K562 (cell line): Measurements from ENCODE around the gene CTIF. TPM values are rescaled to one million over a fixed set of nuclear protein-coding genes. Genes with fewer than 3 reads are reported as not detected.

Experiments used
- ATAC-seq: fragments of 200-7000 bp; cut with Tn5 transposase; 3 replicates; pipeline ENCODE4 v1.9.1; 2020; ENCODE audit warnings: moderate library complexity
- BruUV-seq: library from RNA; stranded (reverse); fragments of 400-500 nt; replicated peaks from 2 replicates; lab custom pipeline; 2021; lab: Mats Ljungman, UMichigan
- CTCF ChIA-PET: fragments of 300-600 bp; formaldehyde crosslinking; extraction: SDS; loops from one replicate; lab custom pipeline; 2021; ENCODE audit warnings: low intra/inter-chr PET ratio; lab: Yijun Ruan, JAX
- POLR2A ChIA-PET: fragments of 300-600, 350-650 bp; sonication (Branson Sonifier 250); formaldehyde crosslinking; extraction: SDS; loops from one replicate; lab custom pipeline; 2021; ENCODE audit warnings: antibody characterized with exemption, inconsistent platforms; lab: Yijun Ruan, JAX
- DNase-seq, 4 experiments: peaks; one replicate each; pipeline versions ENCODE4 v3.0.0 to v3.0.0-alpha.2; 2011 to 2018; ENCODE audit warnings: low spot score in 3 of 4, mixed read lengths in 3 of 4; ENCODE audit errors: extremely low read depth in 1 of 4
- FAIRE-seq: peaks from 2 replicates; lab custom pipeline; 2011; peaks lifted over from hg19 to GRCh38; lab: Jason Lieb, UNC
- H2AFZ ChIP-seq: 2 replicates; pipeline ENCODE4 v1.6.0; 2011; ENCODE audit warnings: low read depth, low read length, control low read depth, inconsistent platforms
- H3K27ac ChIP-seq: fragments of 200-600 bp; 3 replicates; pipeline ENCODE4 v1.8.0; 2011; ENCODE audit warnings: low read depth, mild to moderate bottlenecking, control low read depth, inconsistent platforms, low read length, moderate library complexity, mixed read lengths; ENCODE audit errors: extremely low read depth
- H3K27me3 ChIP-seq, 2 experiments: fragments of 300-600 bp in 1 of 2; 2 replicates in 1 of 2; 3 replicates in 1 of 2; pipeline versions ENCODE4 v1.6.0 to v1.8.0; 2011; ENCODE audit warnings: inconsistent platforms in 2 of 2, low read length in 2 of 2, mild to moderate bottlenecking in 1 of 2, mixed read lengths in 1 of 2, moderate library complexity in 1 of 2; ENCODE audit not compliant: control insufficient read depth in 2 of 2, insufficient read depth in 2 of 2
- H3K36me3 ChIP-seq: fragments of 300-600 bp; 3 replicates; pipeline ENCODE4 v1.8.0; 2011; ENCODE audit warnings: mild to moderate bottlenecking, low read length, inconsistent platforms; ENCODE audit not compliant: control insufficient read depth, insufficient read depth
- H3K4me1 ChIP-seq, 2 experiments: fragments of 200-600 bp in 1 of 2; replicated peaks in 1 of 2; 2 replicates in 1 of 2; 3 replicates in 1 of 2; pipeline versions ENCODE4 v1.5.1 to v1.8.0; 2011; ENCODE audit warnings: inconsistent platforms in 2 of 2, low read length in 2 of 2, mild to moderate bottlenecking in 1 of 2, mixed read lengths in 1 of 2, moderate library complexity in 1 of 2; ENCODE audit not compliant: control insufficient read depth in 2 of 2, insufficient read depth in 2 of 2
- H3K4me2 ChIP-seq: 2 replicates; pipeline ENCODE4 v1.6.1; 2011; ENCODE audit warnings: low read length, control low read depth, inconsistent platforms, mixed read lengths; ENCODE audit not compliant: insufficient read depth
- H3K4me3 ChIP-seq: fragments of 200-600 bp; sonication (generic), shearing (Covaris generic); 2 replicates; pipeline ENCODE4 v1.5.1; 2016; ENCODE audit warnings: control low read depth, inconsistent platforms
- H3K79me2 ChIP-seq: fragments of 200-600 bp; 3 replicates; pipeline ENCODE4 v1.8.0; 2011; ENCODE audit warnings: low read length, inconsistent platforms; ENCODE audit not compliant: control insufficient read depth, insufficient read depth
- H3K9ac ChIP-seq, 2 experiments: 2 replicates each; pipeline versions ENCODE4 v1.6.0 to v1.6.1; 2011; ENCODE audit warnings: low read depth in 2 of 2, low read length in 2 of 2, control low read depth in 1 of 2, inconsistent platforms in 1 of 2, mild to moderate bottlenecking in 1 of 2, mixed read lengths in 1 of 2; ENCODE audit not compliant: insufficient read depth in 1 of 2
- H3K9me1 ChIP-seq: one replicate; pipeline ENCODE4 v1.6.0; 2011; ENCODE audit warnings: inconsistent platforms, mild to moderate bottlenecking, low read length, moderate library complexity; ENCODE audit not compliant: control insufficient read depth, insufficient read depth
- H3K9me3 ChIP-seq: replicated peaks from 2 replicates; pipeline ENCODE4 v1.5.1; 2011; ENCODE audit warnings: low read depth, low read length, inconsistent platforms; ENCODE audit not compliant: control insufficient read depth, insufficient read depth
- H4K20me1 ChIP-seq: replicated peaks from 2 replicates; pipeline ENCODE4 v1.6.1; 2011; ENCODE audit warnings: low read length, inconsistent platforms, mixed read lengths; ENCODE audit not compliant: control insufficient read depth, insufficient read depth
- IFI16 ChIP-seq: fragments of 250-450 bp; sonication (Bioruptor Pico); IDR thresholded peaks from 2 replicates; pipeline ENCODE4 v2.1.2; 2022; ENCODE audit warnings: mild to moderate bottlenecking, inconsistent platforms
- KAT7 ChIP-seq: sonication (generic); formaldehyde crosslinking; IDR thresholded peaks from 2 replicates; pipeline ENCODE4 v1.8.0; 2022; ENCODE audit warnings: missing genetic modification reagents, mild to moderate bottlenecking, borderline replicate concordance
- MED1 ChIP-seq: sonication (generic); formaldehyde crosslinking; IDR thresholded peaks from 2 replicates; pipeline ENCODE4 v1.8.1; 2023; ENCODE audit warnings: missing genetic modification reagents, borderline replicate concordance
- MTA1 ChIP-seq: fragments of 450-650 bp; IDR thresholded peaks from 2 replicates; pipeline ENCODE4 v1.6.1; 2017; ENCODE audit warnings: borderline replicate concordance
- NKRF ChIP-seq: fragments of 450-650 bp; IDR thresholded peaks from 2 replicates; pipeline ENCODE4 v1.6.1; 2016; ENCODE audit warnings: borderline replicate concordance
- PHTF2 ChIP-seq: fragments of 250-450 bp; sonication (Bioruptor Pico); IDR thresholded peaks from 2 replicates; pipeline ENCODE4 v1.5.0; 2021; ENCODE audit warnings: mild to moderate bottlenecking
- RBM15 ChIP-seq: fragments of 200-400 bp; formaldehyde crosslinking; IDR thresholded peaks from 2 replicates; pipeline ENCODE4 v1.6.1; 2018; ENCODE audit warnings: mild to moderate bottlenecking, low read length, moderate library complexity; ENCODE audit not compliant: insufficient read depth
- RREB1 ChIP-seq: fragments of 250-450 bp; sonication (Bioruptor Pico); IDR thresholded peaks from 2 replicates; pipeline ENCODE4 v1.4.0; 2020
- SETDB1 ChIP-seq: IDR thresholded peaks from one replicate; pipeline ENCODE4 v1.6.1; 2012; ENCODE audit warnings: low read length, control low read depth, inconsistent platforms
- TAF9B ChIP-seq: fragments of 450-650 bp; IDR thresholded peaks from 2 replicates; pipeline ENCODE4 v1.6.1; 2018; ENCODE audit warnings: mild to moderate bottlenecking; ENCODE audit not compliant: partially characterized antibody
- THAP7 ChIP-seq: fragments of 250-450 bp; sonication (Bioruptor Pico); IDR thresholded peaks from 2 replicates; pipeline ENCODE4 v1.5.0; 2021
- ZNF449 ChIP-seq: fragments of 250-450 bp; sonication (Bioruptor Pico); IDR thresholded peaks from 2 replicates; pipeline ENCODE4 v1.8.0; 2022; ENCODE audit warnings: moderate library complexity, mild to moderate bottlenecking, inconsistent platforms
- ZNF551 ChIP-seq: fragments of 250-450 bp; sonication (Bioruptor Pico); IDR thresholded peaks from 2 replicates; pipeline ENCODE4 v1.5.0; 2021; ENCODE audit warnings: mild to moderate bottlenecking, moderate library complexity
- in situ Hi-C: fragments of 300-500 bp; cut with MboI; formaldehyde crosslinking; loops from 4 replicates; pipeline ENCODE4 v1.15.0; 2018; ENCODE audit warnings: inconsistent platforms, mixed read lengths
- intact Hi-C: fragments of 100-400 bp; cut with micrococcal nuclease; formaldehyde crosslinking; loops from 2 replicates; pipeline ENCODE4 v1.14.2; 2022
- polyA plus RNA-seq, 8 experiments: library from polyadenylated mRNA; depleted of rRNA in 4 of 8; stranded (reverse) in 5 of 8; unstranded in 3 of 8; fragments of >200 nt; fragmentation: Nextera tagmentation in 2 of 8; fragmentation: Illumina TruSeq in 1 of 8; extraction: Ambion mirVana in 2 of 8; extraction: Trizol in 1 of 8; gene quantifications; 2 replicates each; pipeline versions ENCODE4 v1.2.1 to v1.2.3, GENCODE V29; 2011 to 2014; ENCODE audit warnings: inconsistent platforms in 1 of 8, missing spikeins in 1 of 8
- total RNA-seq, 7 experiments: library from RNA; depleted of rRNA in 6 of 7; stranded (reverse); fragments of >200 nt in 6 of 7; fragmentation: Illumina TruSeq in 2 of 7; extraction: Trizol in 2 of 7; gene quantifications; 2 replicates each; pipeline versions ENCODE4 v1.2.1 to v1.2.3, GENCODE V29; 2011 to 2021; ENCODE audit warnings: low replicate concordance in 1 of 7

Gene CTIF
- total and polyA plus RNA-seq, 9 of the 15 experiments (the other 6 are each of a cell fraction or from before 2014, with no cell fraction given): 0.17 to 11.5 (median 2.2) TPM

- ChIA-PET CTCF (no interaction called here), POLR2A (no interaction called here)
- no peaks in the 10 kb centered on the region for H3K79me2 ChIP-seq
- H3K4me3 ChIP-seq: no peak overlapping the region
- H2AFZ ChIP-seq: no peak overlapping the region
- H3K36me3 ChIP-seq: no peaks in the 10 kb centered on the region
- no peak for ATAC-seq
- FAIRE-seq: no peak
- DNase-seq: no peak
- H3K9me1 ChIP-seq: no peaks in the 10 kb centered on the region
- intact Hi-C loops: no loop called here
- no peak overlapping the region for H3K9ac ChIP-seq
- no peaks in the 10 kb centered on the region for H4K20me1 ChIP-seq
- no peaks in the 10 kb centered on the region for H3K4me1 ChIP-seq
- no peak overlapping the region for H3K27ac ChIP-seq
- no TSS peak for BruUV-seq
- H3K4me2 ChIP-seq: no peak overlapping the region
- in situ Hi-C loops: no loop called here
- H3K27me3 ChIP-seq: no peaks in the 10 kb centered on the region
- H3K9me3 ChIP-seq: no peaks in the 10 kb centered on the region
- TF ChIP-seq IFI16 (CRISPR knock-in tag) (no peak), KAT7 (no peak), ZNF449 (CRISPR knock-in tag) (no peak), MED1 (CRISPR knock-in tag) (no peak), TAF9B (no peak), SETDB1 (no peak), ZNF551 (CRISPR knock-in tag) (no peak), THAP7 (CRISPR knock-in tag) (no peak), RBM15 (no peak), PHTF2 (no peak), RREB1 (no peak), NKRF (no peak), MTA1 (no peak)
These were observed 38.3 kb upstream of the CTIF start for GRCh38 chr18:48500517-48500916.
